HEK293T (cell line): ENCODE data around the gene PTP4A1.

ENCODE experiments used
- ARNT ChIP-seq: fragments of 450-650 bp; IDR thresholded peaks from 2 replicates; pipeline ENCODE4 v1.6.1; 2017; ENCODE audit warnings: mild to moderate bottlenecking
- ELF4 ChIP-seq: fragments of 450-650 bp; IDR thresholded peaks from 2 replicates; pipeline ENCODE4 v1.6.1; 2017; ENCODE audit warnings: antibody characterized with exemption
- FOXA1 ChIP-seq: fragments of 450-650 bp; IDR thresholded peaks from 2 replicates; pipeline ENCODE4 v1.6.1; 2016; ENCODE audit warnings: mild to moderate bottlenecking
- FOXK2 ChIP-seq: fragments of 450-650 bp; IDR thresholded peaks from 2 replicates; pipeline ENCODE4 v1.6.1; 2016; ENCODE audit warnings: mild to moderate bottlenecking
- HDGF ChIP-seq: fragments of 450-650 bp; IDR thresholded peaks from 2 replicates; pipeline ENCODE4 v1.6.1; 2017; ENCODE audit warnings: antibody characterized with exemption, borderline replicate concordance
- L3MBTL2 ChIP-seq: fragments of 450-650 bp; conservative IDR thresholded peaks from 2 replicates; pipeline ENCODE4 v1.6.1; 2016; ENCODE audit warnings: mild to moderate bottlenecking
- NFRKB ChIP-seq: fragments of 450-650 bp; IDR thresholded peaks from 2 replicates; pipeline ENCODE4 v1.6.1; 2016; ENCODE audit warnings: mild to moderate bottlenecking, moderate library complexity
- SP1 ChIP-seq: fragments of 450-650 bp; IDR thresholded peaks from 2 replicates; pipeline ENCODE4 v1.6.1; 2017
- SUZ12 ChIP-seq: fragments of 450-650 bp; IDR thresholded peaks from 2 replicates; pipeline ENCODE4 v1.6.1; 2016; ENCODE audit warnings: mild to moderate bottlenecking
- TARDBP ChIP-seq: fragments of 450-650 bp; IDR thresholded peaks from 2 replicates; pipeline ENCODE4 v1.6.1; 2016
- ZNF384 ChIP-seq: fragments of 450-650 bp; IDR thresholded peaks from 2 replicates; pipeline ENCODE4 v1.6.1; 2016

DNA sequence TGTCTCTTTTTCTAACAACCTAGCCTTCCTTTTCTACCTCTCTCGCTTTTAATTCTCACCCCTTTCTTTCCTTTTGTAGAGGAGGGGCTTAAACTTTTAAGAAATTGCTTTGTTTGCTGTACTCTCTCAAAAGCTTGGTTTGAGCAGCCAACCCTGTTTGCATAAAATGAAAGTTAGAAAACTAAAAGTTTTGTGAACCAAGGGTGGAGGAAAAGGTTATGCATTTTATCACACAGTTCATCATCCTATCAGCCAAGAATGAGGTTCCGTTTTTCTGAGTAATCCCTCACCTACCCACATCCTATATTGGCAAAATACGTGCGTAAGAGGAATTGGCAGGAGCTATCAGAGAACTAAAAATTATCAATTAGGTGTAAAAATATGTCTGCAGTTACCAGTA is 42.8 kb upstream of the PTP4A1 start:
- TF ChIP-seq L3MBTL2 (no peak), FOXA1 (no peak), SUZ12 (no peak), TARDBP (no peak), NFRKB (no peak), SP1 (no peak), HDGF (no peak), ELF4 (no peak), ZNF384 (no peak), FOXK2 (no peak), ARNT (no peak)
